ENCODE data around the gene ARHGAP6. TPM values are rescaled to one million over a fixed set of nuclear protein-coding genes. Genes with fewer than 3 reads are reported as not detected.

Gene ARHGAP6
- polyA plus RNA-seq, 2 of the 4 experiments (the other 2 are of a cell fraction), result 0.04 TPM; not detected in 1

DNA sequence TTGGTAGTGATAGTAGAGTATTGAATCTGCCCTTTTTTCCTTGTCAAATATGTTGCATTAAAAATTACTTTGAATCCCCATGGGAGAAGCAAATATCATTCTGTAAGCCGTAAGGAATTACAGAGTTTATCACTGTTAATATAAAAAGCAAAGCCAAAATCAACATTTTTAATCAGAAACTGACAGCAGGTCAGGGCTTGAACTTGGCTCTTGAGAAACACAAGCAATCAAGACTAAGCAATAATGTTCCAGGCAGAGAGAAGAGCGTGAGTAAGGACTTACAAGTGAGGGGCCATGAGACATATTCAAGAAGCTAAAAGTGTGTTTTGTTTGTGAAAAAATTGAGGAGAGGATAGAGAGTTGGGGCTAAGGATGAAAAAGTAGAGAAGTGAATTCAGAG, 68.2 kb downstream of the ARHGAP6 start:
- TF ChIP-seq NPAS2 (CRISPR knock-in tag; IDR thresholded peaks at IDR 0.05; ENCODE audit: borderline replicate concordance), result no peak
- no peak for TF ChIP-seq RNF2 (IDR thresholded peaks at IDR 0.05; ENCODE audit: borderline replicate concordance, low read depth)
- TF ChIP-seq RARB (CRISPR knock-in tag; IDR thresholded peaks at IDR 0.05), result no peak
- no peak for TF ChIP-seq MYC (IDR thresholded peaks at IDR 0.05; ENCODE audit: borderline replicate concordance, low read length)
- TF ChIP-seq, protein P1, sequence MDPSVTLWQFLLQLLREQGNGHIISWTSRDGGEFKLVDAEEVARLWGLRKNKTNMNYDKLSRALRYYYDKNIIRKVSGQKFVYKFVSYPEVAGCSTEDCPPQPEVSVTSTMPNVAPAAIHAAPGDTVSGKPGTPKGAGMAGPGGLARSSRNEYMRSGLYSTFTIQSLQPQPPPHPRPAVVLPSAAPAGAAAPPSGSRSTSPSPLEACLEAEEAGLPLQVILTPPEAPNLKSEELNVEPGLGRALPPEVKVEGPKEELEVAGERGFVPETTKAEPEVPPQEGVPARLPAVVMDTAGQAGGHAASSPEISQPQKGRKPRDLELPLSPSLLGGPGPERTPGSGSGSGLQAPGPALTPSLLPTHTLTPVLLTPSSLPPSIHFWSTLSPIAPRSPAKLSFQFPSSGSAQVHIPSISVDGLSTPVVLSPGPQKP (IDR thresholded peaks at IDR 0.05; ENCODE audit: low read depth, low read length), result no peak
- no peak for TF ChIP-seq JUN (IDR thresholded peaks at IDR 0.05)
- TF ChIP-seq ZFP36 (IDR thresholded peaks at IDR 0.05; ENCODE audit: borderline replicate concordance, partially characterized antibody), result no peak
- TF ChIP-seq POLR2A (IDR thresholded peaks at IDR 0.05; ENCODE audit: low read length), result no peak
- TF ChIP-seq KDM1A (IDR thresholded peaks at IDR 0.05; ENCODE audit: low read depth), result no peak
- ATAC-seq (no peak), FAIRE-seq (no peak), DNase-seq (ENCODE audit: low read depth in 1 of 2, low spot score in 1 of 2) (no peak)
- WGBS (ENCODE audit: missing lambda C conversion rate), result 8% methylated on average over 2 of the region's 2 CpGs
- no peaks in the 10 kb centered on the region for H3K9me3 ChIP-seq
- POLR2A ChIA-PET, result no interaction called here
- H3K27ac ChIP-seq, result no peak overlapping the region
- CTCF ChIA-PET, result interaction anchor here (0.9 kb wide), 1 partner anchor 11 kb away, joined by 3 read pairs; no protein-coding TSS in a partner anchor
- no peak overlapping the region for H3K4me3 ChIP-seq
- H3K4me1 ChIP-seq, result no peaks in the 10 kb centered on the region
- H3K4me2 ChIP-seq, result no peak overlapping the region

GRCh38 chrX:11591723-11592346, 73.9 kb downstream of the ARHGAP6 start:
- Histone ChIP-seq H3K4me3 (no peak overlapping the region), H3K9me3 (no peaks in the 10 kb centered on the region), H3K4me1 (no peaks in the 10 kb centered on the region), H3K27ac (no peak overlapping the region), H3K4me2 (no peak overlapping the region)
- POLR2A ChIA-PET, result no interaction called here
- no peak for ATAC-seq
- CTCF ChIA-PET, result no interaction called here
- FAIRE-seq, result no peak
- DNase-seq (ENCODE audit: low read depth in 1 of 2, low spot score in 1 of 2), result no peak
- TF ChIP-seq ZNF302 (CRISPR knock-in tag; IDR thresholded peaks at IDR 0.05) (no peak), RNF2 (IDR thresholded peaks at IDR 0.05; ENCODE audit: borderline replicate concordance, low read depth) (no peak)
- TF ChIP-seq, protein P2, sequence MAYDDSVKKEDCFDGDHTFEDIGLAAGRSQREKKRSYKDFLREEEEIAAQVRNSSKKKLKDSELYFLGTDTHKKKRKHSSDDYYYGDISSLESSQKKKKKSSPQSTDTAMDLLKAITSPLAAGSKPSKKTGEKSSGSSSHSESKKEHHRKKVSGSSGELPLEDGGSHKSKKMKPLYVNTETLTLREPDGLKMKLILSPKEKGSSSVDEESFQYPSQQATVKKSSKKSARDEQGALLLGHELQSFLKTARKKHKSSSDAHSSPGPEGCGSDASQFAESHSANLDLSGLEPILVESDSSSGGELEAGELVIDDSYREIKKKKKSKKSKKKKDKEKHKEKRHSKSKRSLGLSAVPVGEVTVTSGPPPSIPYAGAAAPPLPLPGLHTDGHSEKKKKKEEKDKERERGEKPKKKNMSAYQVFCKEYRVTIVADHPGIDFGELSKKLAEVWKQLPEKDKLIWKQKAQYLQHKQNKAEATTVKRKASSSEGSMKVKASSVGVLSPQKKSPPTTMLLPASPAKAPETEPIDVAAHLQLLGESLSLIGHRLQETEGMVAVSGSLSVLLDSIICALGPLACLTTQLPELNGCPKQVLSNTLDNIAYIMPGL (CRISPR knock-in tag; IDR thresholded peaks at IDR 0.05; ENCODE audit: borderline replicate concordance), result no peak

DNA sequence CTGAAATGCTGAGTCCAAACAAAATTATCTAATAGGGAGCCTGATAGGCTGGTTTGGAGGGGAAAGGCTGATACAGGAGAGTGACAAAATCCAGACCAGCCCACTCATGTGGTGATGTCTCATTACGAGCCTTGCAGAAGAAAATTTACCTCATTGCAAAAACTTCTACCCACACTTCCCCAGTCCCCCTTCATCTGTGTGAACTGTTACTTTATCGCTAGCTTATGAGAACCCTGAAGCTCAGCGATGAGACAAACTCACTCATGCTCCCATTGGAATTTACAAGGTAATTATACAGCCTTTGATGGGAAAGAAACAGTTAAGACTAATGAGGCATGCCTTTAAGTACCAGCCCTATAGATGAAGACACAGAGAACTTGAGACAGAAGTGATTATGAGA, 76.1 kb downstream of the ARHGAP6 start:
- ChIA-PET CTCF (no interaction called here), POLR2A (no interaction called here)
- 51% methylated on average over 3 of the region's 3 CpGs for whole genome bisulfite sequencing (ENCODE audit: missing lambda C conversion rate)
- no peaks in the 10 kb centered on the region for H3K9me3 ChIP-seq
- ATAC-seq, result no peak
- H3K27ac ChIP-seq, result no peak overlapping the region
- no peaks in the 10 kb centered on the region for H3K4me1 ChIP-seq
- no peak overlapping the region for H3K4me2 ChIP-seq
- FAIRE-seq, result no peak
- no peak overlapping the region for H3K4me3 ChIP-seq
- no peak for DNase-seq (ENCODE audit: low read depth in 1 of 2, low spot score in 1 of 2)
- TF ChIP-seq MYC (IDR thresholded peaks at IDR 0.05; ENCODE audit: borderline replicate concordance, low read length) (no peak), FOSB (CRISPR knock-in tag; IDR thresholded peaks at IDR 0.05) (no peak), FOSL2 (IDR thresholded peaks at IDR 0.05) (no peak), FOSL2 (CRISPR knock-in tag; IDR thresholded peaks at IDR 0.05) (no peak), HOXB13 (CRISPR knock-in tag; IDR thresholded peaks at IDR 0.05; ENCODE audit: low read depth) (no peak), SREBF2 (IDR thresholded peaks at IDR 0.05) (no peak), ZNF302 (CRISPR knock-in tag; IDR thresholded peaks at IDR 0.05) (no peak), FOXS1 (CRISPR knock-in tag; IDR thresholded peaks at IDR 0.05) (no peak), BCL3 (IDR thresholded peaks at IDR 0.05) (no peak), ATOH8 (CRISPR knock-in tag; IDR thresholded peaks at IDR 0.05; ENCODE audit: low read depth) (no peak), CHD4 (IDR thresholded peaks at IDR 0.05; ENCODE audit: borderline replicate concordance) (no peak), RNF2 (IDR thresholded peaks at IDR 0.05; ENCODE audit: borderline replicate concordance, low read depth) (no peak), POLR2A (IDR thresholded peaks at IDR 0.05; ENCODE audit: low read length) (no peak), ZC3H11A (IDR thresholded peaks at IDR 0.05) (no peak), ZFP36 (IDR thresholded peaks at IDR 0.05; ENCODE audit: borderline replicate concordance, partially characterized antibody) (no peak), RFX5 (IDR thresholded peaks at IDR 0.05) (no peak), HEYL (CRISPR knock-in tag; IDR thresholded peaks at IDR 0.05) (no peak)
- TF ChIP-seq, protein P2 (CRISPR knock-in tag; IDR thresholded peaks at IDR 0.05; ENCODE audit: borderline replicate concordance), result no peak

Data from A549 (cell line).